Endothelial cell of umbilical vein (primary cell): ENCODE data around the gene PTPN12.

Experiments used
- EZH2 ChIP-seq: IDR thresholded peaks from 2 replicates; pipeline ENCODE4 v1.6.1; 2012; ENCODE audit warnings: borderline replicate concordance, low read depth, mild to moderate bottlenecking, moderate library complexity, low read length, inconsistent platforms; ENCODE audit not compliant: severe bottlenecking
- GATA2 ChIP-seq: IDR thresholded peaks from 2 replicates; pipeline ENCODE4 v1.7.0; 2011; ENCODE audit warnings: low read depth, mild to moderate bottlenecking, moderate library complexity, mixed read lengths, low read length; ENCODE audit not compliant: insufficient read length, insufficient read depth
- JUN ChIP-seq: IDR thresholded peaks from 2 replicates; pipeline ENCODE4 v1.6.1; 2011; ENCODE audit warnings: borderline replicate concordance, low read depth; ENCODE audit not compliant: insufficient read length, insufficient read depth
- MAX ChIP-seq: IDR thresholded peaks from 2 replicates; pipeline ENCODE4 v1.6.1; 2011; ENCODE audit not compliant: insufficient read depth, insufficient read length
- POLR2AphosphoS5 ChIP-seq: IDR thresholded peaks from 2 replicates; pipeline ENCODE4 v1.6.1; 2012; ENCODE audit warnings: low read depth, mild to moderate bottlenecking, control low read depth, low read length, moderate library complexity; ENCODE audit not compliant: insufficient read depth
- TF ChIP-seq, protein P1 (sequence below), 2 donors: IDR thresholded peaks; 1 replicate in 1 of 2; 2 replicates in 1 of 2; pipeline ENCODE4 v1.5.1; 2011; ENCODE audit warnings: low read length in 2 of 2, mild to moderate bottlenecking in 2 of 2, moderate library complexity in 2 of 2, control low read depth in 1 of 2, inconsistent platforms in 1 of 2, low read depth in 1 of 2; ENCODE audit not compliant: insufficient read depth in 1 of 2; ENCODE audit errors: extremely low read depth in 1 of 2

- TF ChIP-seq, protein P1, sequence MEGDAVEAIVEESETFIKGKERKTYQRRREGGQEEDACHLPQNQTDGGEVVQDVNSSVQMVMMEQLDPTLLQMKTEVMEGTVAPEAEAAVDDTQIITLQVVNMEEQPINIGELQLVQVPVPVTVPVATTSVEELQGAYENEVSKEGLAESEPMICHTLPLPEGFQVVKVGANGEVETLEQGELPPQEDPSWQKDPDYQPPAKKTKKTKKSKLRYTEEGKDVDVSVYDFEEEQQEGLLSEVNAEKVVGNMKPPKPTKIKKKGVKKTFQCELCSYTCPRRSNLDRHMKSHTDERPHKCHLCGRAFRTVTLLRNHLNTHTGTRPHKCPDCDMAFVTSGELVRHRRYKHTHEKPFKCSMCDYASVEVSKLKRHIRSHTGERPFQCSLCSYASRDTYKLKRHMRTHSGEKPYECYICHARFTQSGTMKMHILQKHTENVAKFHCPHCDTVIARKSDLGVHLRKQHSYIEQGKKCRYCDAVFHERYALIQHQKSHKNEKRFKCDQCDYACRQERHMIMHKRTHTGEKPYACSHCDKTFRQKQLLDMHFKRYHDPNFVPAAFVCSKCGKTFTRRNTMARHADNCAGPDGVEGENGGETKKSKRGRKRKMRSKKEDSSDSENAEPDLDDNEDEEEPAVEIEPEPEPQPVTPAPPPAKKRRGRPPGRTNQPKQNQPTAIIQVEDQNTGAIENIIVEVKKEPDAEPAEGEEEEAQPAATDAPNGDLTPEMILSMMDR (IDR thresholded peaks at IDR 0.05; ENCODE audit: extremely low read depth in 1 of 2, insufficient read depth in 1 of 2, low read depth in 1 of 2, low read length in 2 of 2) = no peak
- TF ChIP-seq EZH2 (no peak), MAX (no peak), POLR2AphosphoS5 (no peak), GATA2 (no peak), JUN (no peak)
Observed at GRCh38 chr7:77506899-77507298, 30.2 kb upstream of the PTPN12 start.
